ENCODE measurements around the gene CCDC47.

Gene CCDC47

DNA sequence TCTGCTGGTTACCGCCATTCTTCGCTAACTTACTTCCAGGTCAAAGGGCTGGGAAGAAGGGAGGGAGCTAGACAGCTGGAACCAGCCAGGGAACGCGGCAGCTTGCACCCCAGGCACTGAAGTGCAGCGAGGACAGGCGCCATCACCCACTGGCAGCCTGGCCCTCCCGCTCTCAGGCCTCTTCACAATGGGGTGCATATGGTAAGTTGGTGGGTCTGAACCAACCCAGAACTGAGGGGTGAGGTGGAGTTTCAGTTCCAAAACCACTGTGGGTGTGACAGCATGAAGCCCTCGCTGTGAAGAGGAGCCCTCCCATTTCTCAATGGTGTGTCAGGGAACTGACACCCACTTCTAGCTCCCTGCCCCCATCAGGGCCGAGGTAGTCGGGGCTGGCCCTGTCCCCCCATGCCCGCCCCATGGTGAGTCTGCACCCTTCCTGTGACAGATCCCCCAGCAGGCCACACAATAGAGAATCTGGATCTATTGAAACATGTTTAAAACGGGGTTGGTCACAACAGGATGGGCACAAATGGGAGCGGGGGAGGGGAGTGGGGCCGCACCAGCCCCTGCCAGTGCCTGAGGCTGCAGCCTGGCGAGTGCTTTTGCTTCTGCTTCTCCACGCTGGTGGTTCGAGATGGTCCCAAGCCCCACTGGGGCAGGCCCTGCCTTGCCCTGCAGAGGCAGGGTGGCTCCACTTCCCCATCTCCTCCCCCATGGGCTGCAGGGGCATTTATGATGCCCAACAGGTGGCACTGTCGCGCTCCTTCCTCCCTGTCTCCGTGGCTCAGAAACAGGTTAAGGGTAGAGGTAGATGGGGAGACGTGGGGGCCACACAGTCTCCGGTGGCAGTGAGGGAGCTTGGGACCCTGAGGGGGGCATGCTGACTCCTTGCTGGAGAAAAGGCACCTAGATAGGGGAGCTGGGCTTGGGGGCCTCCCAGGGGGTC lies 75.8 kb downstream of the CCDC47 start:
- DNase-seq = peak; percentile 16

DNA sequence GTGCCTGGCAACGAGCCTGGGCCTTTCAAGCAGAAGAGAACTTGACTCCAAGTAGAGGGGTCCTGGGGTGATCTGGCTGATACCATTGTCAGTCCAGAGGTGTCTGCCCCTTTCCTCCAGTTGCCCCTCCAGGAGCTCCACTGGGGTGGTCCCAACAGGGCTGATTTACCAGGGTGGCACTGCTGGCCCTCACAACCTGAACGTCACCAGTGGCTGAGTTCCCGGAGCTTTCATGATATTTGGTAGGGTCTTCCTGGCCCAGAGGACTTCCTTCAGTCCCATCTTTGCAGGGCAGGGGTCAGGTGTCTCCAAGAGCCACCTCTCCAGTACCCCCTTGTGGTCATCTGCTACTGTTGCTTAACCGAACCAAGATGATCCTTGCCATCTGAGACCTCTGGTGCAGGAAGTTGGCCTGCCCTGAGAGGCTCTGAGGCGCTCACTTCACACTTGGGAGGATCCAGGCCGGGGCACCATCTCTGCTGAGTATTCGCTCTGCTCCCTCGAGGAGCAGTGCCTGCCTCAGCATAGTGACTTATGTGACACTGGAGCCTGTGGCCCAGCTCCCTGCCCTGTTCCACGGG lies 76.9 kb downstream of the CCDC47 start:
- DNase-seq = peak; percentile 28

DNA sequence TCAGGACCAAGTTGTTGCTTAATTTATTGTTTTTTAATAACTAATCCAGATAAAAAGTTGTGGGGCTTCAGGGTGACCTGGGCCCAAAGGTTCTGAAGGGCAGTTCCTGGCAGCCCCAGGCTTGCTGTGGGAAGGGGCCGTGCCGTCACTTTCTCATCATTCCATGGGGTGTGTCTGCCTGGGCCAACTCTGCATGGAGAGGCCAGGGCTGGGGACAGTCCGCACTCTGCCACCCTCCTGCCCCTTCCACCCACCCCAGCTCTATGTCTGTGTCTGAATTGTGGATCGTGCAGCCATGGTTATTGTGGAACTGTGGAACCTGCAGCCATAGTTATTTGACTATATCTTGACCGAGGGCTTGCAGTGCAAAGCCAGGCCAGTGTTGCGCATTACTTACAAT lies 77.5 kb downstream of the CCDC47 start:
- no peak for DNase-seq
